DND-41 (cell line): ENCODE results near the gene KCNAB3.

ENCODE experiments used
- CTCF ChIP-seq: IDR thresholded peaks from 2 replicates; pipeline ENCODE4 v1.5.1; 2012; ENCODE audit warnings: borderline replicate concordance, low read length, moderate library complexity, mild to moderate bottlenecking; ENCODE audit not compliant: poor library complexity, severe bottlenecking; ENCODE audit errors: extremely low read depth
- EZH2 ChIP-seq: IDR thresholded peaks from 3 replicates; pipeline ENCODE4 v1.6.1; 2012; ENCODE audit warnings: borderline replicate concordance, low read depth, mild to moderate bottlenecking, moderate library complexity, low read length, inconsistent platforms; ENCODE audit not compliant: severe bottlenecking

- peak; percentile 30 for TF ChIP-seq CTCF
- TF ChIP-seq EZH2 = no peak
Observed at GRCh38 chr17:7886227-7887037, 43.2 kb downstream of the KCNAB3 start.
